Measurements from ENCODE around the gene CLEC4C.
"Not testable (repeated sequence)": the region's sequence is repeated elsewhere in the genome, so short reads cannot be mapped to it uniquely, and the experiment has no call there.

The CLEC4C gene

DNA sequence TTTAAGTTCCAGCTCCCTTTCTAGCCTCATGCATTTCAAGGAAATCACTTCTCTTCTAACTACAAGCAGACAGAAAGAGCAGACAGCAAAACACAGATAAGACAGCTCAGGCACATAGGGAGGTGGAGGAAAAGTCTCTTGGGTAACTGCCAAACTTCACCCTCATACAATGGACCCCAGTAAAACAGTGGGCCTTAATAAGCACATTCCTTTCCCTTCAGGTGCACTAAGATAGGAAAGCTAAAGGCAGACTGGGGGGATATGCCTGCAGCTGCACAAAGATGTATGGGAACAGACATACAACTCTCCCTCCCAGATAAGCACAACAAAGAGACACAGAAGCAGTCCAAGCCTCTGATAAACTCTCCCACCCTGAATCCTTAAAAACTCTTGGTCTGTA lies 16.2 kb downstream of the CLEC4C start:
- not testable (repeated sequence) for DNase-seq (ENCODE audit: low read depth, low spot score); H3K4me3 ChIP-seq (ENCODE audit: low read length)

DNA sequence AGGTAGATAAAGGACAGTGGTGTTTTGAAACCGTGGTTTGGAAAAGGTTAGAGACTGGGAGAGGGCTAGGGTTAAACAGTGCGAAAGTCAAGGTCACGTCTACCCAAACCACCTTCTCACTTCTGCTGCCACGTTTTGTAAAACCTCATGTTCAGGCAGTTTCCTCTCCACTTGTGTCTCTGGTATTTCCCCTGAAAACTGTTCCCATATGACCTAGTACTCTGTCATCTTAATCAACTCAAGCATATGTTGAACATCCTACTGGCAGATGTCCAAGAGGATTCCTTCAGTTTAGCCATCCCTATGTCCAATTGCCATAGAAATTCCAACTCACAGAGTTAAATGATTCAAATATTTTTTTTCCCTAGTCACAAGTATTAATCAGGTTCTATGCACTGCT lies 17.4 kb downstream of the CLEC4C start:
- no peak for DNase-seq (ENCODE audit: low read depth, low spot score)
- H3K4me3 ChIP-seq (ENCODE audit: low read length): no peak overlapping the region

DNA sequence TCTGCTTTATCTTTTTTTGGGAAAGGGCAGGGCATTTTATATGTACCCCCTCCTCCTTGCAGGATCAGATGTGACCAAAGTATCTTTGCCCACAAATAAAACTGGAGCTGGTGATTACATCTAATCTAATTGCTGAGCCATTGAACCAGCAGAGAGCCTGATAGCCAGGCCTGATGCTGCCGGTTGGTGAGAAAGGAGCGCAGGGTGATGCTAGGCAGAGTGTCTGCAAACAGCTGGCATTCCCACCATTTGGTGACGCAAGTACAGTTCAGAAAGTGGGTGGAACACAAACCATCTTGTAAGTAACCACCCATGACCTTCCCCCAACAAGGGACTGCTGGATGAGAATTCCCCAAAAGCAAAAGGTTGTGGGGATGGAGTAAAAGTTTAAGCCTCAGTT lies 23.2 kb downstream of the CLEC4C start:
- no peak for DNase-seq (ENCODE audit: low read depth, low spot score)

DNA sequence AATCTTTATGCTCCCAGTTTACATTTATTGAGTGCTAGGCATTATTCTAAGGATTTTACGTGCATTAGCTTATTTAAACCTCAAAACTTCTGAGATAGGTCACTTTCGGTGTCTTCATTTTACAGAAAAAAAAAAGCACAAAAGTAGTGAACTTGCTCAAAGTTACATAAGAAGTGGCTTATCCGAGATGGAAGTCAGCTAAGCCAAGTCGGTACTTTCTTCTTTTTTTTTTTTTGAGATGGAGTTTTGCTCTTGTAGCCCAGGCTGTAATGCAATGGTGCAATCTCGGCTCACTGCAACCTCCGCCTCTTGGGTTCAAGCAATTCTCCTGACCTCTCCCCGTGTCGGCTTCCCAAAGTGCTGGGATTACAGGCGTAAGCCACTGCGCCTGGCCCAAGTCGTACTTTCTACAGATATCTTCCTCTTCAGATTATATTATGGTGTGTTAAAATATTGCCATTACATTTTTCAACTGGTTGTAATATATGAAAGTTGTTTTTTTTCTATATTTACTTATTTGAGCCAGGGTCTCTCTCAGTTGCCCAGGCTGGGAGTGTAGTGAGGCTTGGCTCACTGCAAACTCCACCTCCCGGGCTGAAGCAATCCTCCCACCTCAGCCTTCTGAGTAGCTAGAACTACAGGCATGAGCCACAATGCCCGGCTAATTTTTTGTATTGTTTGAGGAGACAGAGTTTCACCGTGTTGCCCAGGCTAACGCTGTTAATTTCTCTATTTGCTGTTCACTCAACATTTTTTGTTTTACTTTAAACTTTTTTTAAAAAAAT lies 27.0 kb downstream of the CLEC4C start:
- H3K4me3 ChIP-seq (ENCODE audit: low read length): no peak overlapping the region

More for the DNA sequence above, 23.2 kb downstream of the CLEC4C start:
- H3K4me3 ChIP-seq (ENCODE audit: low read length): no peak overlapping the region

GRCh38 chr12:7716381-7716780 lies 30.8 kb downstream of the CLEC4C start:
- peak; percentile 7 for DNase-seq (ENCODE audit: low read depth, low spot score)
- no peak overlapping the region for H3K4me3 ChIP-seq (ENCODE audit: low read length)

More for the DNA sequence above, 27.0 kb downstream of the CLEC4C start:
- DNase-seq (ENCODE audit: low read depth, low spot score): no peak

DNA sequence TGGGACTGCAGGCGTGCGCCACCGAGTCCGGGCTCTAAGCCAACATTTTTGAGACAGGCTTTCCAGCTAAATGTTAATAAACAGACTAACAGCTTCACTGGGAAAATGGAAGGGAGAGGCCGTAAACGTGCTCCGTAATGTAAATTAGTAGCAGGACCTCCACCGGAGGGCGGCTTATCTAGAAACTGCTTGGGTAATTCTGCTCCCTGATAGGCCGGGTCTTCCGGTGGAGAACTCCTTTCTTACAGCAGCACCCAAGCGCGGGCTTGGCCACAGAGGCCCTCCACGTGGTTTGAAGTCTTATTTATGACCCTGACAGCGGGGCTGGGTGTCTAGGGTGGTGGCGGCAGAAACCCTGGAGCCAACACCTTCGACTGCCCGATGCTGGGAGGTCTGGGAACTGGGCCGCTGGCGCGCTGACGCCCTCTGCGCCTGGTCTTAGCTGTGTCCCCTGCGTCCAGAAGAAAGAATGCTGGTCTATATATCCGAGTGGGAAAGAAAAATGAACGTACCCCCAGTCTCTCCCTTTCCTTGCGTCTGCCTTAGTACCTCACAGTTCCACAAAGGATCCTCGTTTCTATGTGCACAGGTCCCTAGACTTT lies 34.2 kb downstream of the CLEC4C start:
- H3K4me3 ChIP-seq (ENCODE audit: low read length): no peak overlapping the region
- DNase-seq (ENCODE audit: low read depth, low spot score): no peak

- no peak for DNase-seq (ENCODE audit: low read depth, low spot score)
These were observed 36.0 kb downstream of the CLEC4C start, which contains the start of gene DPPA3 for GRCh38 chr12:7711133-7711532. DPPA3 (plus strand) TSS chr12:7711433; CDS start chr12:7711571, 138 bp downstream.

DNA sequence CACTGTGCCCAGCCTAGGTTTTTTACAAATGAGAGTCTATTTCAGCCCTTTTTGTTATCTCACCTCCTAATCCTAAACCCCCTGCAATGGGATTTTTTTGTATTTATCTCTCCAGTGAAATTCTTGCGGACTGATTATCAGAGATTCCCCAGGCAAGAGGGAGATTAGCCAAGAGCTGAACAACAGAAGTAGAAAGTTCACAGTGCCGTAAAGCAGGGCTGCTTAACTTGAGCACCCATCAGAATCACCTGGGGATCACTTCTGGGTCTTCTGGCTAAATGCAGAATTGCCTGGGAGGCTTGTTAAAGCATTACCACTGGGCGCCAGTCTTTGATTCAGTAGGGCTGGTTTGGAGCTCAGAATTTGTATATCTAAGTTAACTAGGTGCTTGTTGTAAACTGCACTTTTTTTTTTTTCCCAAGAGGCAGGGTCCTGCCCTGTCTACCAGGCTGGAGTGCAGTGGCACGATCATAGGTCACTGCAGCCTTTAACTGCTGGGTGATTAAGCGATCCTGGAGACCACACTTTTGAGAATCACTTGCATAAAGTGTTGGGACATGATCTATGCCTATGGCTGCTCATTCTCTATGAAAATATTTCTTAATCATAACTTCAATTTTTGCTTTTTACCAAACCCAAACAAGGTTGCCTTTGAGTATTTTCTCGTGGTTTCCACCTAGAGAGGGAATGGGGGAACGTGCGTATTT lies 37.1 kb downstream of the CLEC4C start:
- no peak for DNase-seq (ENCODE audit: low read depth, low spot score)
- no peak overlapping the region for H3K4me3 ChIP-seq (ENCODE audit: low read length)

More at GRCh38 chr12:7711133-7711532, 36.0 kb downstream of the CLEC4C start, which contains the start of gene DPPA3:
- no peak within 1 kb of the TSS for H3K4me3 ChIP-seq (ENCODE audit: low read length)

DNA sequence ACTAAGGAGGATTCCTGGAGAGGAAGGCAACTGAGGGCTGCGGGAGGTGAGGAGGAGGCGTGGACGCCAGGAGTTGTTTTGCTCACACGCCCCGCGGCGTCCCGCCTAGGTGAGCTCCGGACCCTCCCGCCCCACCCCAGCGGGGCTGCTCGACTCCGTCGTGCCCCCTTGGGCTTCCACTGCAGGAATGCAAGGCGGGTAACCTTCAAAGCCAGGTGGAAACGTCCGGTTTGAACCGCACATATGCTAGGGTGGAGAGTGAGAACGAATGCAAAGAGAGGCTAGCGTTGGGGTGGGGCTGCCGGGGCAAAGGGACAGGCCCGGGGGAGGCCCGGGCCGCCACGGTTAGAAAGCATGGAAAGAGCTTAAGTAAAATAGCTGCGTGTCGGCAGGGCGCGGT lies 41.3 kb downstream of the CLEC4C start:
- no peak overlapping the region for H3K4me3 ChIP-seq (ENCODE audit: low read length)
- no peak for DNase-seq (ENCODE audit: low read depth, low spot score)

DNA sequence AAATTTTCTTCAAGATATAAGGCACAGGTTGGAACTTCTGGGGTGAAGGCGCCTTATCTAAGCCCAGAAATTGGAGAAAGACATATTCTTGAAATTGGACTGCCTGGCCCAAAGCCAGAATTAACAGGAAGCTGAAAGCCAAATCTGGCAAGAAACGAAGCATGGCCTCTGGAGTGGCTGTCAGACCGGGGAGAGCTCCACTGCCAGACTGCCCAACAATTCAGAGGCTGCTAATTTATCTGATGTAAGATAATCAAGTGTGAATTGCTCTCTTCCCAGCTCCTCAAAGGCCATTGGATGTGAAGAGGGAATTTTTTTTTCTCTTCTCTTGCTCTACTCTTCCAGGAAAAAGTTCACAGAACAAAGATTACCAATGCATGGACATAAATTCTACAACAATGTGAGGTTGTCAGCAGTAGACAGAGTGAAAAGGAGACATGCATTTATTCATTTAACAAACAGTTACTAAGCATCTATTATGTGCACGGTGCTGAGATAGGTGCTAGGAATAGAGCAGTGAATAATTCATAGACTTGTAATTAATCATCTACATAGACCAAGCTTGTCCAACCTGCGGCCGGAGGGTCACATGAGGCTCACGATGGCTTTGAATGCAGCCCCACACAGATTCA lies 51.5 kb downstream of the CLEC4C start, which contains the start of gene GDF3:
Gene GDF3, minus strand, starts transcription at position 210 of the 632 bp plus-strand sequence. Its CDS starts 47 bp downstream, at position 163.
- no peak for DNase-seq (ENCODE audit: low read depth, low spot score)
- no peak within 1 kb of the TSS for H3K4me3 ChIP-seq (ENCODE audit: low read length)

GRCh38 chr12:7695237-7695560 lies 52.0 kb downstream of the CLEC4C start:
- no peak for DNase-seq (ENCODE audit: low read depth, low spot score)
- no peak overlapping the region for H3K4me3 ChIP-seq (ENCODE audit: low read length)

DNA sequence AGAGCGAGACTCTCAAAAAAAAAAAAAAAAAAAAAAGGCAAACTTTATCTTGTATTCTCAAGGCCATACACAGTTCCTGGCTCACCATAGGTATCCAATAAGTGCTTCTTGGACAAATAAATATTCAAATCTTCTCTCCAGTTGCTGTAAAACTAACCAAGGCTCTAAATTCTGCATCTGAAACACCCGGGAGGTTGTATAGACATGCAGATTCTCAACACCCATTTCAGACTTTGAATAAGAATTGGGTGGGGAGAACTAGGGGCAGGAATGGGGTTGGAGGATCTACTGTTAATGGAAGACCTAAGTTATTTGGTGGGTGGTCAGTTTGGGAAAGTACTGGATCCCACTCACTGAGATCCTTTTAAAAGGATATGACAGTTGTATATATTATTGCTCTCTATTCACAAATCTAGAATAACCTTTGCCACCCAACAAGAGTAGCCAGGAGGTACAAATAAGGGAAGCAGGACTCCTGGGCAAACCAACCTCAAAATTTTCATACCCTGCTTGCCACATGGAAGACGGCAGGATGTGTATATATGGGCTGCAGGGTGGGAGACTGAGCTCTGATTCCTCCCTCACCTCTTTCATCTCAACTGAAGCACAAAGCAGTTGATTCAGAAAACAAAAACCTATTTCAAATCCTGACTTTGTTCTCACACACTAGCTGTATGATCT lies 52.5 kb downstream of the CLEC4C start:
- H3K4me3 ChIP-seq (ENCODE audit: low read length): no peak overlapping the region
- DNase-seq (ENCODE audit: low read depth, low spot score): no peak

DNA sequence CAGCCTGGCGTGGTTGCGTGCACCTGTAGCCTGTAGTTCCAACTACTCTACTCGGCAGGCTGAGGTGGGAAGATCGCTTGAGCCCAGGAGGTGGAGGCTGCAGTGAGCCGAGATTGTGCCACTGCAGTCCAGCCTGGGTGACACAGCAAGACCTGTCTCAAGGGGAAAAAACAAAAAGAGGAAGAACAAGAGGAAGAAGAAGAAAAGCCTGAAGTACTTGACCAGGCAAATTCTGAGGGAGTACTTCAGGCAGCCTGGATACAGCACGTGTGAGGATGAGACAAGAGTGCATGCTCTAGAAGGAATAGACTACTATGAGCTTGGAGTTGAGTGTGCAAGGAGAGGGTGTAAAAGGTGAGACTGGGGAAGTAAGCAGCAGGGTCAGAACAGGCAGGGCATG lies 53.4 kb downstream of the CLEC4C start:
- H3K4me3 ChIP-seq (ENCODE audit: low read length): no peak overlapping the region
- DNase-seq (ENCODE audit: low read depth, low spot score): no peak

DNA sequence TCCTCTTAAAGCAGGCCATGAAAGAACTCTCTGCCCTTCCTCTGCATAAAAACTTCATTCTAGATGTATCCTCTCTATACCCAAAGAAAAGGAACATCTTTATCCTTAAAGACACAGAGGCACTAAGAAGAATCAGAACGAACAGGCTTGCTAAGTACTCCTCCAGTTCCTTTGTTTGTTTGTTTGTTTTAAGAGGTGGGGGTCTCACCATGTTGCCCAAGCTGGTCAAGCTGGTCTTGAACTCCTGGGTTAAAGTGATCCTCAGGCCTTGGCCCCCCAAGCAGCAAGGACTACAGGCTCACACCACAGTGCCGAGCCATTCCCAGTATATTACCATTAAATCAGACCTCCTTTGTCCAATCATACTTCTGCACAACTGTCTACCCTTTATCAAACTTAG lies 65.6 kb downstream of the CLEC4C start:
- DNase-seq (ENCODE audit: low read depth, low spot score): no peak
- H3K4me3 ChIP-seq (ENCODE audit: low read length): no peak overlapping the region
